GM21381 (cell line): ENCODE data around the gene ZNF527.
A peak's percentile ranks its signal among the peaks of the same experiment; 100 is the strongest.
"Not testable (repeated sequence)": the region's sequence is repeated elsewhere in the genome, so short reads cannot be mapped to it uniquely, and the experiment has no call there.

Source experiments
- ATAC-seq: cut with Tn5 transposase; IDR thresholded peaks from one replicate; pipeline ENCODE4 v1.9.1; 2021; ENCODE audit warnings: mild to moderate bottlenecking, moderate library complexity; ENCODE audit not compliant: unreplicated experiment

The ZNF527 gene

GRCh38 chr19:37370880-37371661 is at the start of gene ZNF527:
Gene ZNF527, plus strand, starts transcription at chr19:37371099. Its CDS starts 3,100 bp downstream, at chr19:37374199.
- peak; percentile 96 for ATAC-seq

GRCh38 chr19:37329686-37330085 is 41.2 kb upstream of the ZNF527 start:
- no peak for ATAC-seq

DNA sequence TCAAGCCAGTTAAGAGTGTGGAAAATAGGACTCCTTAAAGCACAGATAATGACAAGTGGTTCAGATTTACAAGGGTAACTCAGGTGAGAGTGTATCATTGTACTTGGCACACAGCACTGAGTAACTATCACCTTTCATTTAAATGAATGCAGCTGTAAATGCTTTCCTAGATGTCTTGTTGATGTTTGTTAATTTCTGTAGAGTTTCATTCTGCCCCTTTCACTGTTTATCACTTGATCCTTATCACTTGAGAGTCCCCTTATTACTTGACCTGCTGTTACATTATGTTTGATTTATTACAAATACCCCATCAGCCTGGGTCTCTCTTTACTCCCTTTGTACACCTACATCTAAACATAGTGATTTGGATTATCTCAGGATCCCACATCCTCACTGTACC is 38.1 kb upstream of the ZNF527 start:
- ATAC-seq: no peak

DNA sequence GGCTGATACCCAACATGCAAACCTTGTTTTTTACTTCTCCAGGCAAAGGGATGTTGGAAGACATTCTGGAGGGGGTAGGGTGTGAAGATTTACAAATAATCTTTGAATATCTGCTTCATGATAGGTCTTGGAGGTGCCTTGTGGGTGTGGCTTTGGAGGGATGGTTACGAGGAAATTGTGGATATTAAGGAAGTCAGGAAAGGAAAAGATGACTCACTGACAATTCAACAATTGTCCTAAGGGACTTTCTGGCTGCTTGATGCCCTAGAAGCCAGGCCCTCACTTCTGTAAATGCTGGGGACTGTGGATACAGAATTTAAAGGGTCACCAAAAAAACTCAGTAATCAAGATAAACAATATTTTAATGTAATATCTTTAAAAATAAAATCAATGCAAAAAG is 37.4 kb upstream of the ZNF527 start:
- no peak for ATAC-seq

- no peak for ATAC-seq
These were observed 36.5 kb upstream of the ZNF527 start for GRCh38 chr19:37334179-37335071.

DNA sequence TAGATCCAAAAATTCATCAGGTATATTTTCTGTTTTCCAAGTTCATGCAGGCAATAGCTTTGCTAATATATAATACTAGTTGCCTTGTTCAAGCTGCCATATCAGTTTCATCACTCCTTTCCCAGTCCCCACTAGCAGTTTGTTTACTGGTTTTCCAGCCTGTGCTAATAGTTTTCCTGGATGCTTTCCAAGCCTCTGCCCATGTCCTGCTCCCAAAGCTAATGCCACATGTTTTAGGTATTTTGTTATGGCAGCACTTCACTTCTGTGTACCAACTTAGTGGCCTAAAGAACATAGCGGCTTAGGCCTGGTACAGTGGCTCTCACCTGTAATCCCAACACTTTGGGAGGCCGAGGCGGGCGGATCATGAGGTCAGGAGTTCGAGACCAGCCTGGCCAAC is 28.1 kb upstream of the ZNF527 start:
- no peak for ATAC-seq

DNA sequence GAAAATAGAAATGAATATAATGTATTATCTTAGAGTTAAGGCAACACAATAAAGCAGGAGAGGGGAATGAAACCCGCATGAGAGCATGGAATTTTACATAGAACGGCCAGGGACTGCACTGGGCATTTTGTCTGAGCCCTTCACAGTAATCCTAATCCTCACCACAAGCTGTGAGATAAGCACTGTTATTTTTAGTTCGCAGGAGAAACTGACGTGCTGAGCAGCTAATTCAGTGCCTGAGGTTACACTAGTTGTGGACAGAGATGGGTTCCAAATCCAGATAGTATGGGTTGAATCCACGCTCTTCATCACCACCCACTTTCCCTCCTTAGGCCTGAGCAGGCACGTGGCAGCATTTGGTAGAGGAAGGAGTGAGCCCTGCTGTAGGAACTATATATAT is 24.8 kb upstream of the ZNF527 start:
- no peak for ATAC-seq

- no peak for ATAC-seq
These were observed 22.8 kb upstream of the ZNF527 start for GRCh38 chr19:37348060-37348459.

- no peak for ATAC-seq
These were observed 16.9 kb upstream of the ZNF527 start for GRCh38 chr19:37353968-37354367.

- no peak for ATAC-seq
These were observed 15.0 kb upstream of the ZNF527 start for GRCh38 chr19:37355901-37356300.

- ATAC-seq: no peak
These were observed 8.9 kb upstream of the ZNF527 start for GRCh38 chr19:37361994-37362393.

GRCh38 chr19:37362733-37363132 is 8.2 kb upstream of the ZNF527 start:
- no peak for ATAC-seq

DNA sequence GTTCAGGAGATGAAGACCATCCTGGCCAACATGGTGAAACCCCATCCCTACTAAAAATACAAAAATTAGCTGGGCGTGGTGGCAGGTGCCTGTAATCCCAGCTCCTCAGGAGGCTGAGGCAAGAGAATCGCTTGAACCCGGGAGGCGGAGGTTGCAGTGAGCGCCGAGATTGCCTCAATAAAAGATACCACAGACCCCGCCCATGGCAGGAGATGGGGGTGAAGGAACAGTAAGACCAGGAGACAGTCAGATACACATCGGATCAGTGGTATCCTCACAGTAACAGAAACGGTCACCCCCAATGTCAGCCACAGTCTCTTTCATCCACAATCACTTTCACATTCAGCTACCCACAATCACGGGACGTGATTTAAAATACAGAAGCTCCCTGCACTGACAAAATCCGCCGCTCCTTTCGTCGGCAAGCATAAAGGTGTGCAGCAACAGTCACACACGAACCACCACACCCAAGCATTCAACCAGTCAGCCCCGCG is 466 bp upstream of the ZNF527 start:
- peak; percentile 17 for ATAC-seq

DNA sequence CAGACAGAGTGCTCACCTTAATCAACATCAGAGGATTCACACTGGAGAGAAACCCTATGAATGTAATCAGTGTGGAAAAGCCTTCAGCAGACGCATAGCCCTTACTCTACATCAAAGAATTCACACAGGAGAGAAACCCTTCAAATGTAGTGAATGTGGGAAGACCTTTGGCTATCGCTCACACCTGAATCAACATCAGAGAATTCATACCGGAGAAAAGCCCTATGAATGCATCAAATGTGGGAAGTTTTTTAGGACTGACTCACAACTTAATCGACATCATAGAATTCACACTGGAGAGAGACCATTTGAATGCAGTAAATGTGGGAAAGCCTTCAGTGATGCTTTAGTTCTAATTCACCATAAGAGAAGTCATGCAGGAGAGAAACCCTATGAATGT is 18.3 kb downstream of the ZNF527 start:
- no peak for ATAC-seq

GRCh38 chr19:37391399-37391798 is 20.5 kb downstream of the ZNF527 start:
- not testable (repeated sequence) for ATAC-seq

DNA sequence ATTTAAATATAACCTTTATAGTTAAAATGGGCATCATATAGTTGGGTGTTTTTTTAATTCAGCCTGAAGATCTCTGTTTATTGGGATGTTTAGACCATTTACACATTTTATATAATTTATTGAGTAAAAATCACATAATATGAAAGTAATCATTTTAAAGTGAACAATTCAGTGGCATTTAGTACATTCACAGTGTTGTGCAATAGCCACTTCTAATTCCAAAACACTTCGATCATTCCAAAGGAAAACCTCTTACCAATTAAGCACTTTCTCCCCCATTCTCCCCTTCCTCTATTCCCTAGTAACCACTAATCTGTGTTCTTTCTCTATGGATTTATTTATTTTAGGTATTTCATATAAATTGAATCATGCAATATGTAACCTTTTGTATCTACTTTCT is 30.2 kb downstream of the ZNF527 start:
- no peak for ATAC-seq

DNA sequence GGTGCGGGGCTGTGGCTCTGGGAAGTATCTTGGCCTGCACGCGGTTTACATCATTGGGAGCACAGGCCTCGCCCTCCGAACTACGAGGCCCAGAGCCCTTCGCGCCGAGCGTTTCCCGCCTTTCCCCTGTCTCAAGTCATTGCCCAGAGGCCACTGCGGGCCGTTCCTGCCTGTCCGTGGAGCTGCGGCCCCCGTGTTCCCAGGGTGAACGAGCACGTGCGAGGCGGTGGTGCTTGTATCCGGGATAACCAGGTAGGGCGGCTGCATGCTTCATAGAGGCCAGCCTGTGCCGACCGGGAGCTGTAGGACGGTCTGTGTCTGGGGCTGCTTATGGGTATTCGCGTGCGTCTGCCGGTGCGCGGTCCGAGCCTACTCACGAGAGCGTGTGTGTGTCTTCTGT is 32.5 kb downstream of the ZNF527 start:
- no peak for ATAC-seq

DNA sequence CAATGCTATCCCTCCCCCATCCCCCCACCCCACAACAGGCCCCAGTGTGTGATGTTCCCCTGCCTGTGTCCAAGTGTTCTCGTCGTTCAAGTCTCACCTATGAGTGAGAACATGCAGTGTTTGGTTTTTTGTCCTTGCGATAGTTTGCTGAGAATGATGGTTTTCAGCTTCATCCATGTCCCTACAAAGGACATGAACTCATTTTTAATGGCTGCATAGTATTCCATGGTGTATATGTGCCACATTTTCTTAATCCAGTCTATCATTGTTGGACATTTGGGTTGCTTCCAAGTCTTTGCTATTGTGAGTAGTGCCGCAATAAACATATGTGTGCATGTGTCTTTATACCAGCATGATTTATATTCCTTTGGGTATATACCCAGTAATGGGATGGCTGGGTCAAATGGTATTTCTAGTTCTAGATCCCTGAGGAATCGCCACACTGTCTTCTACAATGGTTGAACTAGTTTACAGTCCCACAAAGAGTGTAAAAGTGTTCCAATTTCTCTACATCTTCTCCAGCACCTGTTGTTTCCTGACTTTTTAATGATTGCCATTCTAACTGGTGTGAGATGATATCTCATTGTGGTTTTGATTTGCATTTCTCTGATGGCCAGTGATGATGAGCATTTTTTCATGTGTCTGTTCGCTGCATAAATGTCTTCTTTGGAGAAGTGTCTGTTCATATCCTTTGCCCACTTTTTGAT is 35.4 kb downstream of the ZNF527 start:
- ATAC-seq: not testable (repeated sequence)

- no peak for ATAC-seq
These were observed 41.8 kb downstream of the ZNF527 start for GRCh38 chr19:37412700-37413099.

GRCh38 chr19:37413313-37414084 is 42.6 kb downstream of the ZNF527 start:
- no peak for ATAC-seq
